GM12878 (cell line): ENCODE measurements around the gene SMG6. TPM values are rescaled to one million over a fixed set of nuclear protein-coding genes. Genes with fewer than 3 reads are reported as not detected.

Source experiments
- ATAC-seq: fragments of 200-7000 bp; cut with Tn5 transposase; 3 replicates; pipeline ENCODE4 v1.9.1; 2020; ENCODE audit warnings: mild to moderate bottlenecking, moderate library complexity
- BruUV-seq: library from RNA; stranded (reverse); fragments of 400-500 nt; replicated peaks from 2 replicates; lab custom pipeline; 2021; lab: Mats Ljungman, UMichigan
- CTCF ChIA-PET: fragments of 300-600 bp; sonication (Branson Sonifier 250); formaldehyde crosslinking; extraction: SDS; loops from one replicate; lab custom pipeline; 2021; ENCODE audit warnings: inconsistent platforms; lab: Yijun Ruan, JAX
- POLR2A ChIA-PET: fragments of 350-600 bp; formaldehyde crosslinking; extraction: SDS; loops from one replicate; lab custom pipeline; 2021; ENCODE audit warnings: inconsistent platforms; lab: Charles Lee
- RAD21 ChIA-PET: fragments of 300-600 bp; sonication (Branson Sonifier 250); formaldehyde crosslinking; loops from one replicate; lab custom pipeline; 2023; ENCODE audit warnings: antibody characterized with exemption; ENCODE audit not compliant: unreplicated experiment; lab: Charles Lee
- SMC1A ChIA-PET: fragments of 300-600 bp; sonication (Branson Sonifier 250); formaldehyde crosslinking; loops from one replicate; lab custom pipeline; 2023; ENCODE audit not compliant: unreplicated experiment, uncharacterized antibody; lab: Charles Lee
- DNase-seq: peaks from one replicate; pipeline ENCODE4 v3.0.0-alpha.2; 2011; ENCODE audit warnings: low read depth, low spot score
- FAIRE-seq: peaks from 3 replicates; lab custom pipeline; 2011; peaks lifted over from hg19 to GRCh38; lab: Jason Lieb, UNC
- H2AFZ ChIP-seq: 2 replicates; pipeline ENCODE4 v1.6.0; 2011; ENCODE audit warnings: low read depth, low read length, control low read depth; ENCODE audit not compliant: control insufficient read depth
- H3K27ac ChIP-seq: 2 replicates; pipeline ENCODE4 v1.5.1; 2011; ENCODE audit warnings: control low read depth; ENCODE audit not compliant: control insufficient read depth, insufficient read depth
- H3K27me3 ChIP-seq, 2 experiments: replicated peaks in 1 of 2; 2 replicates each; pipeline versions ENCODE4 v1.6.0 to v1.6.1; 2011; ENCODE audit warnings: low read length in 1 of 2; ENCODE audit not compliant: control insufficient read depth in 2 of 2, insufficient read depth in 2 of 2
- H3K36me3 ChIP-seq, 2 experiments: 2 replicates each; pipeline ENCODE4 v1.5.1; 2011; ENCODE audit warnings: low read length in 1 of 2; ENCODE audit not compliant: control insufficient read depth in 2 of 2, insufficient read depth in 2 of 2
- H3K4me1 ChIP-seq: 2 replicates; pipeline ENCODE4 v1.6.1; 2011; ENCODE audit warnings: mild to moderate bottlenecking, low read length, moderate library complexity, mixed read lengths; ENCODE audit not compliant: control insufficient read depth, insufficient read depth
- H3K4me2 ChIP-seq: 2 replicates; pipeline ENCODE4 v1.6.0; 2011; ENCODE audit warnings: control low read depth; ENCODE audit not compliant: control insufficient read depth, insufficient read depth
- H3K4me3 ChIP-seq: fragments of 200-600 bp; sonication (generic); 2 replicates; pipeline ENCODE4 v1.5.1; 2016
- H3K79me2 ChIP-seq: 2 replicates; pipeline ENCODE4 v1.6.0; 2011; ENCODE audit warnings: low read length; ENCODE audit not compliant: control insufficient read depth, insufficient read depth
- H3K9ac ChIP-seq: 2 replicates; pipeline ENCODE4 v1.8.0; 2011; ENCODE audit warnings: low read length, control low read depth, mixed read lengths; ENCODE audit not compliant: control insufficient read depth, insufficient read depth
- H3K9me3 ChIP-seq: replicated peaks from 3 replicates; pipeline ENCODE4 v1.5.1; 2011; ENCODE audit warnings: mild to moderate bottlenecking, low read length; ENCODE audit not compliant: control insufficient read depth, insufficient read depth
- H4K20me1 ChIP-seq: 2 replicates; pipeline ENCODE4 v1.6.0; 2011; ENCODE audit not compliant: control insufficient read depth, insufficient read depth
- GABPA ChIP-seq: IDR thresholded peaks from 2 replicates; pipeline ENCODE4 v1.6.1; 2014; ENCODE audit warnings: antibody characterized with exemption, low read depth, mild to moderate bottlenecking, inconsistent platforms
- HCFC1 ChIP-seq: fragments of 150-350 bp; IDR thresholded peaks from 2 replicates; pipeline ENCODE4 v1.6.1; 2014; ENCODE audit warnings: low read length
- IRF4 ChIP-seq: IDR thresholded peaks from 2 replicates; pipeline ENCODE4 v1.6.1; 2011; ENCODE audit warnings: low read depth, low read length
- MEF2A ChIP-seq: IDR thresholded peaks from 2 replicates; pipeline ENCODE4 v1.6.1; 2011; ENCODE audit warnings: low read depth, mild to moderate bottlenecking, low read length, moderate library complexity; ENCODE audit not compliant: insufficient read depth
- MTA3 ChIP-seq: IDR thresholded peaks from 2 replicates; pipeline ENCODE4 v1.6.1; 2012; ENCODE audit warnings: low read length, inconsistent platforms, borderline replicate concordance
- MYC ChIP-seq: IDR thresholded peaks from 2 replicates; pipeline ENCODE4 v1.6.1; 2011; ENCODE audit warnings: mild to moderate bottlenecking, low read length, moderate library complexity, inconsistent platforms; ENCODE audit not compliant: insufficient read depth, insufficient replicate concordance, insufficient read length, severe bottlenecking
- PML ChIP-seq: IDR thresholded peaks from 2 replicates; pipeline ENCODE4 v1.6.1; 2012; ENCODE audit warnings: low read length, inconsistent platforms
- RAD21 ChIP-seq: IDR thresholded peaks from 2 replicates; pipeline ENCODE4 v1.6.1; 2011; ENCODE audit warnings: mild to moderate bottlenecking, low read depth, low read length, moderate library complexity; ENCODE audit not compliant: insufficient read depth
- RBBP5 ChIP-seq: fragments of 200-600 bp; sonication (generic); conservative IDR thresholded peaks from 2 replicates; pipeline ENCODE4 v1.6.1; 2016
- TAF1 ChIP-seq: IDR thresholded peaks from 2 replicates; pipeline ENCODE4 v1.6.1; 2011; ENCODE audit warnings: mild to moderate bottlenecking, low read depth, low read length, borderline replicate concordance
- ZBTB40 ChIP-seq: fragments of 450-650 bp; IDR thresholded peaks from 2 replicates; pipeline ENCODE4 v1.6.1; 2016; ENCODE audit warnings: mild to moderate bottlenecking, moderate library complexity, borderline replicate concordance
- ZNF592 ChIP-seq: fragments of 450-650 bp; IDR thresholded peaks from 2 replicates; pipeline ENCODE4 v1.6.1; 2017; ENCODE audit warnings: mild to moderate bottlenecking, moderate library complexity
- WGBS: methylation state at CpG from one replicate; pipeline ENCODE4 v1.1.6; 2016; ENCODE audit warnings: low lambda C conversion rate; ENCODE audit not compliant: insufficient replicate concordance, insufficient coverage; ENCODE audit errors: missing lambda C conversion rate; 5-methylcytosine and 5-hydroxymethylcytosine counted together
- in situ Hi-C: fragments of 300-500 bp; cut with MboI; formaldehyde crosslinking; loops from 9 replicates; pipeline ENCODE4 v1.14.3; 2018; ENCODE audit warnings: mixed read lengths
- intact Hi-C: fragments of 100-400 bp; cut with micrococcal nuclease; formaldehyde crosslinking; loops from one replicate; pipeline ENCODE4 v1.14.2; 2022; ENCODE audit not compliant: unreplicated experiment
- polyA plus RNA-seq, 11 experiments: library from polyadenylated mRNA; depleted of rRNA in 4 of 11; unstranded in 6 of 11; stranded (reverse) in 5 of 11; fragments of >200 nt; fragmentation: Nextera tagmentation in 4 of 11; fragmentation: Illumina TruSeq in 1 of 11; extraction: Ambion mirVana in 4 of 11; extraction: Trizol in 1 of 11; gene quantifications; 1 replicate in 1 of 11; 2 replicates in 10 of 11; pipeline versions ENCODE4 v1.2.1 to v1.2.3, GENCODE V29; 2011 to 2016; ENCODE audit warnings: inconsistent platforms in 2 of 11, missing spikeins in 2 of 11, low read depth in 1 of 11
- total RNA-seq, 4 experiments: library from RNA; depleted of rRNA in 3 of 4; stranded (reverse); fragments of >200 nt in 3 of 4; fragmentation: Illumina TruSeq in 1 of 4; extraction: Trizol in 1 of 4; gene quantifications; 2 replicates each; pipeline versions ENCODE4 v1.2.1 to v1.2.3, GENCODE V29; 2013 to 2021

SMG6 gene
- total and polyA plus RNA-seq, 10 of the 15 experiments (the other 5 are each of a cell fraction or from before 2014, with no cell fraction given): 0.58 to 28.7 (median 15.7) TPM

GRCh38 chr17:2244545-2245525 lies 58.8 kb downstream of the SMG6 start (continued):
- no peak for TF ChIP-seq ZBTB40

- CTCF ChIA-PET: interaction anchor here (0.7 to 9.4 kb wide), 44 partner anchors 8 to 362 kb away, joined by 3 to 265 read pairs (median 8); partner anchors contain the start of genes HIC1, SMG6, SRR and TSR1
- TF ChIP-seq HCFC1: no peak
- TF ChIP-seq RAD21: no peak
- no peak for TF ChIP-seq ZNF592
- no peak for TF ChIP-seq TAF1
- TF ChIP-seq PML: no peak
- TF ChIP-seq MYC: no peak
- TF ChIP-seq MEF2A: no peak
- no peak for TF ChIP-seq IRF4
- no peak for TF ChIP-seq GABPA
- TF ChIP-seq RBBP5: no peak
- TF ChIP-seq MTA3: no peak
Measured at GRCh38 chr17:2243953-2244352, 59.6 kb downstream of the SMG6 start.

More at GRCh38 chr17:2243953-2244352, 59.6 kb downstream of the SMG6 start:
- POLR2A ChIA-PET: interaction anchor here (1.4 to 3.8 kb wide), 7 partner anchors 10 to 188 kb away, joined by 3 to 61 read pairs (median 13); partner anchors contain the start of gene HIC1
- H4K20me1 ChIP-seq: no peaks in the 10 kb centered on the region
- FAIRE-seq (no peak), DNase-seq (no peak), ATAC-seq (no peak)
- no peak overlapping the region for H2AFZ ChIP-seq
- H3K9me3 ChIP-seq: no peaks in the 10 kb centered on the region
- H3K27me3 ChIP-seq: no peaks in the 10 kb centered on the region
- peaks cover 26% of the 10 kb centered on the region for H3K79me2 ChIP-seq
- peaks cover 31% of the 10 kb centered on the region for H3K4me1 ChIP-seq
- H3K27ac ChIP-seq: no peak overlapping the region
- WGBS: 86% methylated on average over 5 of the region's 5 CpGs
- SMC1A ChIA-PET: interaction anchor here (0.6 to 4.2 kb wide), 35 partner anchors 10 to 523 kb away, joined by 3 to 141 read pairs (median 12); partner anchors contain the start of gene HIC1
- RAD21 ChIA-PET: interaction anchor here (0.8 to 4.5 kb wide), 30 partner anchors 8 to 187 kb away, joined by 3 to 271 read pairs (median 11); partner anchors contain the start of gene HIC1
- no peak overlapping the region for H3K4me2 ChIP-seq
- H3K9ac ChIP-seq: no peak overlapping the region
- no TSS peak for BruUV-seq
- intact Hi-C loops (loop anchor here (1.0 to 5.0 kb wide), 4 partner anchors 39 to 190 kb away; no protein-coding TSS in a partner anchor), in situ Hi-C loops (loop anchor here (10.0 kb wide), 1 partner anchor 179 kb away; no protein-coding TSS in a partner anchor)
- H3K4me3 ChIP-seq: no peak overlapping the region
- H3K36me3 ChIP-seq: peaks cover 0 to 14% of the 10 kb centered on the region in 2 experiments; a peak in 3 of 4 replicates
